CD4-positive, alpha-beta T cell treated with Interleukin-4 for 1 hour (primary cell): ENCODE data around the gene ISG20L2.

Experiments
- DNase-seq, 2 donors: peaks; one replicate each; pipeline ENCODE4 v3.0.0-alpha.2; 2020 to 2022

Gene ISG20L2

DNA sequence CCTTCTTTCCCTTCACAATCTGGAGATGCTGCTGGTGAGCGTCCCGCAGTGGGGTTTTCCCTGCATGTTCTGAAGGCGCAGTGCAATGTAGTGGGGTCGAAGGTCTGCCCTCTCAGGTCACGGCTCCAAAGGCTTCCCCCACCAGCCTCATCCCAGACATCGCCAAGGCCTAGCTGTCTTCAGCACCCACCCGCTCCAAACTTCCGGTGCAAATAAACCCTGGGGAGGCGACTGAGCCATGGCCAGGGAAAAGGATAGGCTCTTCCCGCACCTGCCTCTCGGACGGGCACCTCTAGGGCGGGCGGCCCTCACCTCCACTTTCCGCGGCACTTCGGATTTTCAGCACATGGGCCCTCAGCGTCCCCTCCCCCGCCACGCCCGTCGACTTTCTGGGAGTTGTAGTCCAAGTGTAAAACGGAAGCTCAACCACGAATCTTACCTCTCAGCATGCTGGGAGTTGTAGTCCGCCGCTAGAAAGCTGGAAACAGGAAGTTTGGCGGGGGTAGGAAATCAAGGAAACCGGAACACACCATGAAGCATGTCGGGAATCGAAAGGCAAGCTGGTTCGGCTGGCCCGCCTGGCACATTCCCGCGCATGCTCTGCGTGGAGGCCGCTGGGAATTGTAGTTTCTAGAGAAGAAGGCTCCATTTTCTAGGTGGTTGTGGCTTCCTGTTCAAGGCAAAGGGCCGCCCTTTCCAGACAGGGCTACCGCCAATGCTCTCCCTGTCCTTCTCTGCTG lies 12.3 kb upstream of the ISG20L2 start, which contains the start of gene MRPL24:
TSS of gene MRPL24 (minus strand) at position 348 of the 740 bp plus-strand sequence. CDS start 2,384 bp downstream, outside the sequence.
- DNase-seq, result peak; percentile 99 to 100

DNA sequence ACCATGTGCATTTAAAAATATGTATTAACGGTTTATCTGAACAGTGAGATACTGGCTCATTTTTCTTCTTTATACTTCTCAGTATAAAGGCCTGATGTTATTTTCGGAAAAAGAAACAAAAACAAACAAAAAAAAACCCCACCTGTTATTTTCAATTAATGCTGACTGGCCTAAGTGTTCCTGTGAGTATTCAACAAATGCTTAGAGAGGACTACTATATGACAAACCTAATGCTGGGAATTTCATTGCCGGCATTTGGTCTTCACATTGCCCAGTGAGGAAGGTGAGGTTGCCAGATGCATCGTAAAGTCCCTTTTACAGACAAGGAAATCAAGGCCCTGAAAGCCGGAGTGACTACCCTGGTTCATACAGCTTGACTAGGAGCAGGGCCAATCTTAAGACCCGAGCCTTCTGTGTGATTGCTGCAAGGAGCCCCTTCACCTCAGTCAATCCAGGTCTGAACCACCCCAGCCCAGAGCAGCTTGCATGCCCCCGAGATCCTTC lies 11.7 kb upstream of the ISG20L2 start:
- DNase-seq, result no peak

DNA sequence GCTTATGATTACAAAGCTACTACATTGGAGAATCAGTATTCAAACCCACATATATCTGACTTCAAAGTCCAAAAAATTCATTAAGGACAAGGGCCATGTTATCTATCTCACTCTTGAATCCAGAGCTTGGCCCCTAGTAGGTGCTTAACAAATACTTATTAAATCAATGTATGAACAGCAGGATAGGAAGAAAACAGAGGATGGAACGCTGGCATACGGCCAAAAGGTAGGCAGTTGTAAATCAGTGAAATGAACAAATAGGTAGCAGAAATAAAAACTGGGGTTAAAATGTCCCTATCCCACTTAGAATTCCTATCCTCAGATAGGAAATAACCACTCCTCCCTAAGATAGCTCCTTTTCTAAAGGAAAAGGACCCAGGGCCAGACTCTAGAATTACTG lies 10.3 kb upstream of the ISG20L2 start:
- no peak for DNase-seq

DNA sequence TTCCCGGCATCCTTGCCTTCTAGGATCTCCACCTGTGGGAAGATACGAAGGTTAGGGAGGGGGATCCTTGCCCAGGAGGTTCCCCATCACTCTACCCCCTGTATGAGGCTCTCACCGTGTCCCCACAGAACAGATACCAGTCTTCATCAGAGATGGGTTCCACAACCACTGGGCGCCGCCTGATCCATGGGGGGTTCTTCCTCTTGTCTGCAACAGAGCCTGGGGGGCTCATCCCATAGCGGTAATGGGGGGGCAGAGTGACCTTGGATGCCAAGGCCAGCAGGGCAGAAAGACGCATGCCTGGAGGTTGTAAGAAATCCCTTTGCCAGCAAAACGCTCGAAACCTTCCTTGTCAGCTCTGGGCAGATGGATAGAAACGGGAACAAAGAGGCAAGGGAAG lies 9.8 kb upstream of the ISG20L2 start:
- no peak for DNase-seq

DNA sequence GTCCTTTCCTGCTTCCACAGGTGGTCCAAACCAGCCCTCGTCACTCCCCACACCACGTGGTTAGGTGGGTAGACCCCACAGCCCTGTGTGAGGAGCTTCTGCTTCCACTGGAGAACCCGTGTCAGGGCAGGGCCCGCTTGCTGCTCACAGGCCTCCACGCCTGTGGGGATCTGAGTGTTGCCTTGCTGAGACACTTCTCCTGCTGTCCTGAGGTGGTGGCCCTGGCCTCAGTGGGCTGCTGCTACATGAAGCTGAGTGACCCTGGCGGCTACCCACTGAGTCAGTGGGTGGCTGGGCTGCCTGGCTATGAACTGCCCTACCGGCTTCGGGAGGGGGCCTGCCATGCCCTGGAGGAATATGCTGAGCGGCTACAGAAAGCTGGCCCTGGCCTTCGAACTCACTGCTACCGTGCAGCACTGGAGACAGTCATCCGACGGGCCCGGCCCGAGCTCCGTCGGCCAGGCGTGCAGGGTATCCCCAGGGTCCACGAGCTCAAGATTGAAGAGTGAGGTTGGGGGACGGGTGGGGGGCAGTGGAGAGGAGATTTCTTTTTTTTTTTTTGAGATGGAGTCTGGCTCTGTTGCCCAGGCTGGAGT lies 5.5 kb upstream of the ISG20L2 start:
- DNase-seq, result no peak

DNA sequence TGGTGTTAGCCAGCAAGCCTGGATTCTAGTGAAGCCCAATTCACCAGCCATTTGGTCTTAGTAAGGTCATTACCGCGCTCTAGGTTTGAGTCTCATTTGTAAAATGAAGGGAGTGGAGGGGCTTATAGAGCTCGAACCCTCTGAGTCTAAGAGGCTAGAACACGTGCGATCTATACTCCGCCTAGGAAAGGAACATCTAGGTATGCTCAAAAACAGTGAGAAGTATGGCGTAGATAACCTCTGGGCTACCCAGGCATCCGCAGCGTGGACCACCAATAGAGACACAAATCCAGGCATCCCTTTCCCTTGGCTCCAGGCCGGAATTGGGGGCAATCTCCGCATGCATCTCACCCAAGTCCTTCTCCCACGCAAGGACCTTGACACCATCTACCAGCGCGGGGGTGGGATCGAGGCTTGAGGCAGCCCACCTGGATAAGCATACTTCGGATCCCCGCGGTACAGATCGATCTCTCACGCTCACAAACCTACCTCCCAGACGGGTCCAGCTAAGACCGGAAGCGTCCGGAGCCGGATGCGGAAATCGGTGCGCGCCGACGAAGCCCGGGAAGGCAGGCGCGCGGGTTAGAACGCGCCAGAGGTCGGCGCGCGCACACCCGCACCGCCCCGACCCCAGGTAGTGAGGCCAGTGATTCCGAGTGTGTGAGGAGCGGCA lies 504 bp downstream of the ISG20L2 start, which contains the start of gene METTL25B:
TSS of gene METTL25B (plus strand) at position 544 of the 673 bp plus-strand sequence. CDS start 636 bp downstream, outside the sequence.
- peak in 1 of 2 donors; percentile 26 for DNase-seq

DNA sequence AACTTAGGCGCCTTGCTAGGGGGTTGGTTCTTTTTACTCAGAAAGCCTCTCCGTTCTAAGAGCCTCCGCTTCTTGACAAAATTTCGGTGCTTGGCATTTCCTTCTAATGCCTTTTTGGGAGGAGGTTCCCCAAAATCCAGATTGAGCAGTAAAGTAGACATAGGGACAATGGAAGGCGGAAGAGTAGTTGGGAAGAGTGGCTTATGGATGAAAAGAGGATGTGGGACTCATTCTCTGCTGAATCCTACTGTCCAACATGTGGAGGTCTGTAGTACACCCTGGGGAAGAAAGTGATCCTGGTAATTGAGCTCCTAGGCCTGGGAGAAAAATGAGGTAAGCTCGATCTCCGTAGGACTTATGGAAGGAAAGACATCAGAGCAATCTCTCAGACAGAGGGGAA lies 1.1 kb downstream of the ISG20L2 start:
- DNase-seq, result no peak

DNA sequence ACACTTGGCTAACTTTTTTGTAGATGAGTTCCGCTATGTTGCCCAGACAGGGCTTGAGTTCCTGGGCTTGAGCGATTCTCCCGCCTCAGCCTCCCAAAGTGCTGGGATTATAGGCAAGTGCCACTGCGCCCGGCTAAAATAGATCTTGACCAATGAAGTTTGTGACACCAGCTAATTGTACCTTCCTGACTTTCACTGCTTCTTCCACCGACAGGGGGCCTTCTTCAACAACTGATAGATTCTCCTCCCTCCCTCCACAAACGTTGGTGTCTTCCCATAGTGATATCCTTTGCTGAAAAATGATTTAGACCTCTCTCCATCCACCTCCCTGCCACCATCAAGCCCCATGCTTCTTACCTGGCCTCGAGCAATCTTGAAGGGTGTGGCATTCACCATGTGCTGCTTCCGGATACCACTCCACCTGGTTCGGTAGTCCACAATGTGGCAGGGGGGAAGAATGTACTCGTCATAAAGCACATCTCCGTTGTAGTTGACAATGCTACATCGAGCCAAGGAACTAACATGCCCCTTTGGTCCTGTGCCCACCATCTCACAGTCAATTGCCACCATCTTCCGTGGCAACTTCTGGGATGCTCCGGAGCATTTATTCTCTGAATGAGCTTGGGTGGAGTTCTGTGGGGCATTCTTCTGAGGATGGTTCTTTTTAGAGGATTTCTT lies 1.9 kb downstream of the ISG20L2 start:
- DNase-seq, result peak; percentile 46 to 62

DNA sequence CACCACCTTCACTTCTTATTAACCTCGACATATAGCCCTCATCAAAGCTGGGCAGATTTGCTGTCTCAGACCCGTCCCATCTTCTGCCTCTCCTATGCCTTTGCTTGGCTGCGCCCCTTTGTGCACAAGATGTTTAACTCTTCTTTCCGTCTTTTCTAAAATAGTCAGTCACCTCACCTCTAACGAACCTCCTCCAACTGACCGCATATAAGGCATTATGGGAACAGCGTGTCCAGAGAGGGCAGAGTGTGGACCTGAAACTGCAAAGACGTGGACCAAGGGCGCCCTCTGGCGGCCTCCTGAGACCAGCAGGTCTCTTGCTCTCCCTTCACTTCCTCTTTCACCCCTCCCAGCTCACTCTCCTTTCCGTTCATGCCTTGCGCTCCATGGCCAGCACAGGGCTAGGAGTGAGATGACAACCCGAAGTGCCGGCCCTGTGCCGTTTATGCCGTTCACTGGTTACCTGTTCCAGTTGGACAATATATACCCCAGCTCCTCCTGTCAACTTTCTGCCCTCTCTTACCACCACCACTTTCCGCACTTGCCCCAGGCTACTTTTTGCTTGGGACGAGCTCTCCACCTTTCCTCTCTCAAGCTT lies 2.8 kb downstream of the ISG20L2 start:
- peak; percentile 82 to 84 for DNase-seq

DNA sequence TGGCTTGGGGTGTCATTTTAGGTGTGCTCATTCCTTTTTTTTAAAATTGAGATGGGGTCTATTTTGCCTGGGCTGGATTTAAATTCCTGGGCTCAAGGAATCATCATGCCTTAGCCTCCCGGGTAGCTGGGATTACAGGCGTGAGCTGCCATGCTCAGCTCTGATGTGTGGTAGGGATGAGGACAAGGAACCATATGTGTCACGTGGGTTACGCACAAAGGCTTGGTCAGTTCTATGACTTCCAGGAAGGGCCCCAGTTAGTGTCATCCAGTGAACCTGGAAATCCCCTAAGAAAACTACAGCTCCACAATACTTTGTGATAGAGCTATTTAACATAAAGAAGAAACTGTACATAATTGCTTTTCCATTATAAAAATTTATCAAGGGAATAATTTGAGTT lies 7.0 kb downstream of the ISG20L2 start:
- DNase-seq, result no peak

DNA sequence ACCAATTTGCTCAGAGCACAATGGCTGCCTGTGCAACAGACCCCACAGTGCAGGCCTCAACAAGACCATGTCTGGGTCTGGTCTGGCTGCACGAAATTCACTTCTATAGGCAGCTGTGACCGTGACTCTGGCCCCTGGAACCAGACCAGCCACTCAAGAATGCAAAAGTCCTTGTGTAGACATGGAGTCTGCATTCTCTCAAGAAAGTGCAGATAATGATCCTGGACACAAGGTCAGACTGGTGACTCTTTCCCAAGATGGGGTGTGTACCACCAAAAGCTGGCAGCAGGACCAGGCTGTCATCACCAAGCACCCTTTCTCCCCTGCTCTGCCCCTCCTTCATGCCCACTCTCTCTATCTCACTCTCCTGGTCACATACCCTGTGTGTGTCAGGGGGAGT lies 7.4 kb downstream of the ISG20L2 start:
- DNase-seq, result no peak

DNA sequence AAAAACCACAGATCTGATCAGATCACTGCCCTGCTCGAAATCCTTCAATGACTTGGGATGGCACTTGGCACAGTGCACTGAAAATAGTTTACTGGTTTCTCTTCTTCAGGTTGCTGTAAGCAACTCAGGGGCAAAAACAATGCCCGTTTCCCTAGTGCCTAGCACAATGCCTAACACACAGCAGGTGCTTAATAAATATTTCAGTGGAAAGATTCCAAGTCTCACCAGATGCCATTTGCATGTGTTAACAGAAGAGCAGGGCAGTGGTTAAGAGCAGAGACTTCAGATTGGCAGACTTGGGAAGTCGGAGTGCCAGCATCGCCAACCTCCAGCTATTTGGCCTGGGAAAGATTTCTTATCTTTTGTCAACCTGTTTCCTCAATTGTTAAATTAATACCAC lies 11.2 kb downstream of the ISG20L2 start:
- DNase-seq, result no peak

DNA sequence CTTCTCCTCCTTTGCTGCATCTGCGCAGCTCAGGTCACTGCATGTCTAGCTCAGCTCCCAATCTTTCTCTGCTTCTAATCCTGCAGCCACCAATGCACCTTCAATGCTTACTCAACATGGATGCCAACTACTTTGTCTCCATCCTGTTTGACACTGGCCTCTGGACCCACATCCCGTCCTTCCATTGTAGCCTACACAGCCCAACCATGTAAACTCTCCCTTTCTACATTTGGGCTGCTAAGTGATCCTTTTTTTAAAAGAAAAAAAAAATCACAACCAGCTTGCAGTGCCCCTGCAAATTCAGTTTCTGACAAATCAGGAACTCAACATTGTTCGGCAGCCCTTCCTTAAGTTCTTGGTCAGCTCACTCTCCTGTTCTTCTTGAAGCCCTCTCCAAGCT lies 13.7 kb downstream of the ISG20L2 start:
- no peak for DNase-seq

DNA sequence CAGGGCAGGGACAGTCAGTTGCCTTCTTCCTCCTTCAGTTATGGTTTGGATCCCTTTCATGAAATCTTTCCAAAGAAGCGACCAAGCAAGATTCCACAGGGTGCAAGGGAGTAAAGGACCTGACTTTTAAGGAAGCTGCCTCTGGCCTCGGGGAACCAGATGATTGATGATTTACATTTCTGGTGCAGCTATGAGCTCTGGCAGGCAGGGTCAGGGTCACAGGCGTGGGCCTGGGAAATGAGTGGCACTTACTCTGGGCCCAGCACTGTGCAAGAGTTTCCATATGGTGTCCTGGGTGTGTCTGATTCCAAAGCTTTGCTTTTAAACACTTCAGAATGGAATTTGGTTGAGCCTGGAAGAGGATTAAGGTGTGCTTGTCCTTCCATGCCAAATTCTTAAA lies 15.9 kb downstream of the ISG20L2 start:
- no peak for DNase-seq

DNA sequence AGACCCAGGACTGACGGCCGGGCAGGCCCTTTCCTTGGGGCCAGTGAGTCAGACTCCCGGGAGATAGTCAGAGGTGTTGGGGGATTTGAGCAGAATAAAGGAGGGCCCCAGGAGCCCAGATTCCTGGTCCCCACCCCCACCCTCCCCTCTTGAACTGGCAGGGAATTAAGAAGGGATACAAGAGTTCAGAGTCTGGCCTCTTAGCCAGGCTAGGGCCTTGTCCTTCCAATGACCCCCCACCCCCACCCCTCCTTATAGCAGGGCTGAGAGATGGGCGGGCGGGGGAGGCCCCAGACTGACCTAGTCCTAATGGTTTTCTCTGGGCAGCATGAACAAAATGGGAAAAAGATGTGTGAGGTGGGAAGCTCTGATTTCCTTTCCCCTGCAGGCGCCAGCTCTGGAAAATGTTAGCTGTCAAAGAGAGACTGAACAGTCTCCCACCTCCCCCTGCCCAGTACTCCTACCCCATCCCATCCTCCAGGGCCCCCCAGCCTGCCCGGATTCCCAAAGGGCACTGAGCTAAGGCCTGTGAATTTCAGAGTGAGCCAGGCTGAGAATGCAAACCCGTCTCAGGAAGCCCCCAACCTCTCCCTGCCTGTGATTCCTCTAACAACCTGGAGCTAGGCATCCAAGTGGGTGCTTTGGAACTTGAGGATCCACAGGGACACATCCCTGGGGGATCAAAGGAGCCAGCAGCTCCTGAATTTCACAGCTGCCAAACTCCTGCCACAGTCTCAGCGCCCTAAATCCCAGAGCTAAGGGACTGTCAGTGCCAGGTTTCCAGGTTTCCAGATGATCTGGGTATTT lies 17.4 kb downstream of the ISG20L2 start:
- DNase-seq, result no peak

DNA sequence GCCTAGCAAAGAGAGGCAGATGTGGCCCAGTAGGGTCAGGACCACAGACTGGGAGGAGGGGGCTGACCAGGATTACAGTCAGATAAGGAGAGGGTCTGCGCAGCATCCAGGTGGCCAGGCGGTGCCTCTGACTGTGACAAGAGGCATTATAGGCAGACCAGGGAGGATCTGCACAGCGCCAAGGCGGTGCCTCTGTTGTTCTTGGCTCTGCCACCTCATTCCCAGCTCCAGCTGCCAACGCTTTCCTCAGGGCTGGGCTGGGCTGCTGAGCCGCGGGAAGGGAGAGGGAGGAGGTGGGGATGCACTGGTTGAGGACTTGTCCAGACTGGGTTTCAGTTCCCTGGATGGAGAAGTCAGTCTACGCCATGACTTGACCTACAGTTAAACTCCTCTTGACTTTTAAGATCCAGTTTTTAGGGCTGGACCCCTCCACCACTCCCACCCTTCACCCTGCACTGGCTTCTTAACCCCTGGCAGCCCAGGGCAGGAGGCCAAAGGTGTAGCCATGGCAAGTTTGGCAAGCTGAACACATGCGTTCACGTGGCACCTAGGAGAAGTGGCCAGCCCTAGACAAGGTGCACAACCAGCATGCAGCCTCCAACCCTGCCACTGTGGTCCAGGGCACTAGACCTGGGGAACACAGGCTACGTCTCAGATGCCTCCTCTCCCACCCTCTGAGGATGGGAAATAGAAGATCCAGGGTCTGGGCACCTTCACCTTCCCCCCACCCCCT lies 18.6 kb downstream of the ISG20L2 start:
- no peak for DNase-seq

DNA sequence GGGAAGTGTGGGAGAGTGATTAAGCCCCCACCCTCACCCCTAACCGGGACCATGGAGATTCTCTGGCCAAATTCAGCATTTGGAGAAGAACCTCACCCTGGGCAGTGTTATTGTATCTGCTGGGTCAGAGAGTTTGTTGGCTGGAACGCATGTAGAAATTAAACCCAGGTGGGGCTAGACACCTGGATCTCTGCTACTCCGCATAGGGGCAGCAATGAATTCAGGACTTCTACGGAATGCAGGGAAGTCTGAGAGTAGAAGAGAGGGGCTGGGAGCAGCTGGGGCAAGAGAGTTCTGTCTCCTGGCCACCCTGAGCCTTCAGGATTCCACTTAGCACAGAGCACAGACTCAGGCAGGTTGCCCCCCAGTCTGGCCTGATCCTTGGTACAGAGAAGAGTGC lies 19.5 kb downstream of the ISG20L2 start:
- DNase-seq, result no peak

DNA sequence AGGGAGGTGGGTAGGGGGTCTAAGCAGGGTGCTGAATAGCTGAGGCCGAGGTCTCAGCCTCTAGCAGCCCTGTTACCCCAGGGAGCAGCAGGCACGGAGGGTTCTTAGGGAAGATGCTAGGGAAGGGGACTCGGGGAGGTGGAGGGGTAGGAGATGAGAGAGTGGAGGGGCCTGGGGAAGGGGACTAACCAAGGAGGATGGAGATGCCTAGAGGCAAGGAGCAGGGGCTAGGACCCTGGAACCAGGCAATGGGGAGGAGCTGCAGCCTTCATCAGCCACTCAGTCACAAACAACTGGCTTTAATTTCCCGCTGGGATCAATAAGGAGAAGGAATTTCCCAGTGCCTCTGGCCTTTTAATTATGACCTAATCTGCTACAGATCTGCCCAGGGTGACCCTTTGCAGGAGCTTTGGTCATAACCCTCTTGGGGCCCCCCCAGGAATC lies 20.3 kb downstream of the ISG20L2 start:
- no peak for DNase-seq

DNA sequence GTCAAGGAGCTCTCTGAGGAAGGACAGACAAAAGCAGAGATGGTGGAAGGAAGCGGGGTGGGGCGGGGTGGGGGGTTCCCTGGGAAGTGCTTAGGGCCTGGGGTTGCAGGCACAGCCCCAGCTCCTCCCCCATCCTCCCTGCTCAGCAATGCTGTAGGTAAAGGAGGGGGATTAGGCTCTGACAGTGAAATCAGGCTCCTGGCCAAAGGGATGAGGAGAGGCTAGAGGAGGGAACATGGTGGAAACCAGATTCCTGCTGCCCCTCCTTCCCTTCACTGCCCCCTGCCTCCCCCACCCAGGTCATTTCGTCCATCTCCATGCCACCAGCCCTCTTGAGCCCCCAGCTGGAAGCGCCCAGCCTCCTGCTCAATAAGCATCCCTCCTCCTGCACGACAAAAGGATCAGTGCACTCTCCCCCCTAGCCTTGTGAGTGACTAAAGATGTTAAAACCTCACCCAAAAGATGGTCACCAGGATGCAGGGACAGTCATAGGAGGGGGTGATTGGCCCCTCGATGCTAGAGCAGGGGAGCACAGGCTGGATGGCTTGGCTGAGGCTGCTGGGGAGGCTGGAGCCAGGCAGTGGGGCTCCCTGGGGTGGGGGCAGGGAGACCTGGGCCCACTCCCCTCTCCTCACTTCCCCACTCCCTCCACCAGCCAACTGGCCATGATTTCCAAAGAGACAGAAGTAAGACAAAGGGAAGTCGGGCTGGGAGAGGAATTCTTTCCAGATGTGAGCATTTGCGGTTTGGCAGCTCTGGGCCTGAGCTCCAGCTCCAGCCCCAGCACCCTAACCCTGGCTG lies 20.9 kb downstream of the ISG20L2 start:
- no peak for DNase-seq
